ENCODE measurements around the gene WASF1.
A peak's percentile ranks its signal among the peaks of the same experiment; 100 is the strongest.
"Not testable (repeated sequence)": the region's sequence is repeated elsewhere in the genome, so short reads cannot be mapped to it uniquely, and the experiment has no call there.

WASF1 gene

GRCh38 chr6:110178626-110179405 lies 654 bp downstream of the WASF1 start:
- DNase-seq (ENCODE audit: low read depth, low spot score), result peak; percentile 22
- peak overlapping the region; percentile 59 for H3K27ac ChIP-seq

DNA sequence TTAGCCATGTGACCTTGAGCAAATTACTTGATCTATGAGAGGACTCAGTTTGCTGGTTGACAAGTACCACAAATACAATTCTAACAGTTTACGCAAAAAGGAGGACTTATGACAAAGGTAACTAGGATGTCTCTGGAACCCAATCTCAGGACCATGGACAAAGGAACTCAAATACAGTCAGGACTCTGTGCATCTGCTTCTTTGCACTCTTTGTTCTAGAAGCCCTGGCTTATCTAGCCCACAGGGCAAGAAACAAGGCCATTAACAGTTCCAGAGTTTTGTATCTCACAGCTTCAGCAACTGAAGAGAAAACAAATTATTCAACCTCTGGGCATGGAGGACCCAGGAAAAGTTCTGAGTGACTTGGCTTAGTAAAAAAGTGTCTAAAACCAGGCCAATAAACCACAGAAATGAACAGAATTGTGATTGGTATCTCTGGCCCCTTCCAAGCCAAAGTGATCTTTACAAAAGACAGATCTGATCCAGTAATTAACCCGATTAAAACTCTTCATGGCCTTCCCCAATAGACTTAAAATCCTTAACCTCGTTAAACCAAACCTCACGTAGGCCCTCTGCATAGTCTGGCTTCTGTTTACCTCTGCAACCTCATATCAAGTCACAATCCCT lies 5.9 kb downstream of the WASF1 start:
- DNase-seq (ENCODE audit: low read depth, low spot score), result no peak
- no peak overlapping the region for H3K27ac ChIP-seq

DNA sequence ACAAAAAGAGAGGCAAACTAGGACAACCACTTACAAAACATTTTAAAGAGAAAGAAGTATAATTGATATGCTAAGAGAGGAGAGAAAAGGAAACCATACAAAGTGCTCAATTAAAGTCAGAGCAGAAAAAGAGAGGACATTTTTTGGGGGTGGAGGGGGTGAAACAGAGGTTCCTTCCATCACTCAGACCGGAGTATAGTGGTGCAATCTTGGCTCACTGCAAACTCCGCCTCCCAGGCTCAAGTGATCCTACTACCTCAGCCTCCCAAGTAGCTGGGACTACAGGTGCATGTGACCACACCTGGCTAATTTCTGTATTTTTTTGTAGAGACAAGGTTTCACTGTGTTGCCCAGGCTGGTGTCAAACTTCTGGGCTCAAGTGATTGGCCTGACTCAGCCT lies 9.4 kb downstream of the WASF1 start:
- H3K27ac ChIP-seq, result no peak overlapping the region
- no peak for DNase-seq (ENCODE audit: low read depth, low spot score)

GRCh38 chr6:110158479-110158878 lies 21.0 kb downstream of the WASF1 start:
- DNase-seq (ENCODE audit: low read depth, low spot score), result no peak
- H3K27ac ChIP-seq, result no peak overlapping the region

GRCh38 chr6:110147870-110148269 lies 31.6 kb downstream of the WASF1 start:
- no peak for DNase-seq (ENCODE audit: low read depth, low spot score)

GRCh38 chr6:110140650-110141049 lies 38.8 kb downstream of the WASF1 start:
- DNase-seq (ENCODE audit: low read depth, low spot score), result peak; percentile 64
- H3K27ac ChIP-seq, result peak overlapping the region; percentile 81

More at GRCh38 chr6:110147870-110148269, 31.6 kb downstream of the WASF1 start:
- no peak overlapping the region for H3K27ac ChIP-seq

DNA sequence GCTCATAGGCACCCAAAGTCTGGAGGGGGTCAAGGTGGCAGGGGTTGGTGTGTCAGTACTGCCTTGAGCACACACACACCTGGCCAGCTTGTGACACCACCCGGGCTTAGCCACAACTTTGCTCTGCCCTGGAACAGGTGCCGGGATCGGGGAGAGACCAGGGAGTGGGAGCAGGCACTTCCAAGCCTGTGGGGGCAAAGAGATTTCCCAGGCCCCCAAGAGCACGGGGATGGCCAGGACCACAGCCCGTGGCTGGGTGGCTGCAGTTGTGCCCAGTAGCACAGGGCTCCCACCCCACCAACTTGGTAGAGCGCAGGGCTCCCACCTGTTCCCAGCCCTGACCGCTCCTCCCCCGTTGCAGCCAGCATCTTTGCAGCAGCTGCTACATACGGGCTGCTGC lies 40.4 kb downstream of the WASF1 start:
- no peak for DNase-seq (ENCODE audit: low read depth, low spot score)
- H3K27ac ChIP-seq, result no peak overlapping the region

DNA sequence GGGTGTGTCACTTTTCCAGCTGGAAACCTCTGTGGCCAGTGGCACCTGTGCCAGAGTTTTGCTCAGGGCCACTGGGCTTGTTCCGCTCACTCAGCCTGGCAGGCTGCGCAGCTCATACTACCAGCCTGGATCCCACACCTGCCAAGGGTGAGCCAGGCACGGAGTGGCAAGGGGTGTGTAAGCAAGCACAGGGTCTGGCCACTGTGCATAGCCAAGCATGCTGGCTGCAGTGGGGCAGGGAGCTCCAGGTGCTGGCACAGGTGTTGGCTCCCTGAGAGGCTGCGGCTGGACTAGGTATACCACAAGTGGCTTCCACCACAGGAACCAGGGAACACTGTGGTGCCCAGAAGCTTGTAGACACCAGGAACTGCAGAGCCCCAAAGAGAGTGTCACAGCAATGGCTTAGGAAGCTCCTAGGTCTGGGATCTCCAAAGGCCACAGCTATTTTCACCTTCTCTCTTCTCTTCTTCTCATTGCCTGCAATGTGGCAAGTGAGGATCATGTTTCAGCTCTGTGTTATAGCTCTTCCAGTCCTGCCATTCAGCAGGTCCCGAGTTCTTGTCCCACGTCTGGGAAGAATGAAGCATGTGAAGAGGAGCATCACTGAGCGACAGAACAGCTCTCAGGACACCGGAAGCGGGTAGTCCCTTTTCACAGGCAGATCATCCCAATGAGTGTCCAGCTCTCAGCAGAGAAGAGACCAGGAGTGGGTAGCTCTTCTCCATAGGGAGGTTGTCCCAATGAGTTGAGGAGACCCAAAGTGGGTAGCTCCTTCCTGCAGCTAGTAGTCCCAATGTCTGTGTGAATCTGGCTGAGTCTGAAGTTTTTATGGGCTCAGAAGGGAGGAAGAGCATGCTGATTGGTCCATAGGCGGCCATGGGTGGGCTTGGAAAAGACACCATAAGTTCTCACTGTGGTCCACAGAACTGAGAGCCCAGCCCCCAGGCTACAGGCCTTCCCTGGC lies 41.3 kb downstream of the WASF1 start:
- DNase-seq (ENCODE audit: low read depth, low spot score), result no peak
- no peak overlapping the region for H3K27ac ChIP-seq

DNA sequence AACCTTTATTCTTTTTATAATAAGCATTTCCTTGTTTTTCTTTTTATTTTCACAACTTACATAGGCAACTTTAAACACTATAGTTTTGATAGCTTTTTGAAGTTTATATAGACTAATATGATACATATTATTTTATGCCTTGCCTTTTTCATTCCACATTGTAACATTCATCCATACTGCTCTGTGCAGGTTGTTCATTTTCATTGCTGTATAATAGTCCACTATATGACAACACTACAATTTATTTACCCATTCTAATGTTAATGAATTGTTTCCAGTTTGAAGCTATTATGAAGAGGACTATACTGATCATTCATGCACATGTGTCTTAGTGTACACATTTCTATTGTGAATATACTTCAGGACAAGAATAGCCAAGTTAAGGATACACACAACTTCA lies 49.1 kb downstream of the WASF1 start:
- no peak overlapping the region for H3K27ac ChIP-seq
- DNase-seq (ENCODE audit: low read depth, low spot score), result no peak

GRCh38 chr6:110128418-110128817 lies 51.1 kb downstream of the WASF1 start:
- DNase-seq (ENCODE audit: low read depth, low spot score), result no peak

GRCh38 chr6:110125361-110125760 lies 54.1 kb downstream of the WASF1 start:
- no peak overlapping the region for H3K27ac ChIP-seq
- no peak for DNase-seq (ENCODE audit: low read depth, low spot score)

More at GRCh38 chr6:110128418-110128817, 51.1 kb downstream of the WASF1 start:
- H3K27ac ChIP-seq, result no peak overlapping the region

DNA sequence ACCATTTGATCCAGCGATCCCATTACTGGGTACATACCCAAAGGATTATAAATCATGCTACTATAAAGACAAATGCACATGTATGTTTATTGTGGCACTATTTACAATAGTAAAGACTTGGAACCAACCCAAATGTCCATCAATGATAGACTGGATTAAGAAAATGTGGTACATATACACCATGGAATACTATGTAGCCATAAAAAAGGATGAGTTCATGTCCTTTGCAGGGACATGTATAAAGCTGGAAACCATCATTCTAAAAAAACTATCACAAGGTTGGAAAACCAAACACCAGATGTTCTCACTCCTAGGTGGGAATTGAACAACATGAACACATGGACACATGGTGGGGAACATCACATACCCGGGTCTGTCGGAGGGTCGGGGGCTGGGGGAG lies 57.8 kb downstream of the WASF1 start:
- not testable (repeated sequence) for DNase-seq (ENCODE audit: low read depth, low spot score); H3K27ac ChIP-seq

- no peak overlapping the region for H3K27ac ChIP-seq
Observed at GRCh38 chr6:110116258-110116657, 63.2 kb downstream of the WASF1 start.

GRCh38 chr6:110114004-110114403 lies 65.5 kb downstream of the WASF1 start:
- no peak overlapping the region for H3K27ac ChIP-seq
- no peak for DNase-seq (ENCODE audit: low read depth, low spot score)

More at GRCh38 chr6:110116258-110116657, 63.2 kb downstream of the WASF1 start:
- DNase-seq (ENCODE audit: low read depth, low spot score), result no peak

GRCh38 chr6:110105296-110105695 lies 74.2 kb downstream of the WASF1 start:
- H3K27ac ChIP-seq, result no peak overlapping the region
- no peak for DNase-seq (ENCODE audit: low read depth, low spot score)

GRCh38 chr6:110103260-110103659 lies 76.2 kb downstream of the WASF1 start:
- H3K27ac ChIP-seq, result peak overlapping the region; percentile 43
- peak; percentile 10 for DNase-seq (ENCODE audit: low read depth, low spot score)

DNA sequence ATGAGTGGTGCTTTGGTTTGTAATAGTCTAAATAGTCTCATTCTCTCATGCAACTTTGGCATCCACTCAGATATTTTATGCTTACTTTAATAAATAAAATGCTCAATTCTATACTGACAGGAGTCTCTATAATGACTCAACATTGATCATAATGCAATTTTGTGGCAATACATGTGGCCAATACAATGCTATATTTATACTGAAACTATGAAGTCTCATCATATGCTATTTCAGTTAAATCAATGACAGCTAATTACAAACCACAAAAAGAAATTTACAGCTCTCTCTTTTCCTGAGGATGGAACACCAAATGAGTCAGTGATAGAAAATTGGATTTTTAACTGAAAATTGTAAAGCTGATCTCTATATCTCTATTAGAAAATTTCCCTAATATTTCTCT lies 77.1 kb downstream of the WASF1 start:
- no peak for DNase-seq (ENCODE audit: low read depth, low spot score)
- peak overlapping the region; percentile 43 for H3K27ac ChIP-seq

DNA sequence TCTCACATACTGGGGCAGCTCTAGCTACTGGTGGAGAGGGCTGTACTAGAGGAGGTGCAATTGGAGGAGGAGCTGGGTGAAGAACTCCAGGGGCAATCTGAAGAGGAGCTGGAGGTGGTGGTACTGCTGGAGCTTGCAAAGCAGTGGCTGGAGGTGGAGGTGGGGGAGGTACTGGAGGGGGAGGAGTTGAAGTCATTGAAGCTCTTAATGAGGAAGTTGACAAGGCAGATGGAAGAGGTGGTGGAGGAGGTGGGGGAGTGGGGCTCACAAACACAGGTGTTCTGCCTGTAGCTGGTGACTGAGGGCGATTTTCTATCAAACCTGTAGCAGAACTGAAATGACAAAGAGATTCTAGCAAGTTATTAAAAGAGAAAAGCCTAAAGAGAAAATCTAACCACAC lies 77.6 kb downstream of the WASF1 start:
- peak overlapping the region; percentile 43 for H3K27ac ChIP-seq
- no peak for DNase-seq (ENCODE audit: low read depth, low spot score)

DNA sequence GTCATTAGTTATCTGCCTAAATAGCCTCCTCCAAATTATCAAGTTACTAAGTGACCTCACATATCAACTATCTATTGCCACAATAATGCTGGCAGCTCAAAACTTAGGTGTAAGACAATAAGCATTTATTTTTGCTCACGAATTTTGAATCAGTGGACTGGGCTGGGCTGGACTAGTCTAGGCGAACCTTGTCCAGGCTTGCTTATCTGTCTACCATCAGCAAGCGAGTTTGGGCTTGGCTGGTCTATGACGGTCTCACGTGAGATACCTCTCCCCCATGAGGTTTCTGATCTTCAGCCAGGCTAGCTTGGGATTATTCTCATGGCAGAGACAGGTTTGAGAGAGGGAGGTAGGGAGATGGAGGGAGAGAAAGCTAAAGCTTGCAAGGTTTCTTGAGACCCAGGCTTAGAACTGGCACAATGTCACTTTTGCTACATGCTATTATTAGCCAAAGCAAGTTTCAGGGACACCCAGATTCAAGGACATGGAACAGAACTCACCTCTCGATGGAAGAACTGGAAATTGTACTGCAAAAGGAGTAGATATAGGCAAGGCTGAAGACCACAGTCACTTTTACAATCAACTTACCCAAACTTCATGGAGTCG lies 80.9 kb downstream of the WASF1 start:
- H3K27ac ChIP-seq, result peak overlapping the region; percentile 87
- DNase-seq (ENCODE audit: low read depth, low spot score), result peak; percentile 94

- no peak for DNase-seq (ENCODE audit: low read depth, low spot score)
- peak overlapping the region; percentile 87 for H3K27ac ChIP-seq
Observed at GRCh38 chr6:110097443-110097842, 82.0 kb downstream of the WASF1 start.

Data from epithelial cell of prostate (primary cell).